ENCODE results near the gene HOXB4.

Gene HOXB4

GRCh38 chr17:48570325-48571023 is 7.7 kb downstream of the HOXB4 start:
- no peak for DNase-seq

- no peak for DNase-seq
Observed at GRCh38 chr17:48569674-48570324, 8.4 kb downstream of the HOXB4 start.

- DNase-seq, result no peak
Observed at GRCh38 chr17:48569240-48569582, 8.9 kb downstream of the HOXB4 start.

- DNase-seq, result no peak
Observed at GRCh38 chr17:48568499-48569239, 9.5 kb downstream of the HOXB4 start.

GRCh38 chr17:48567646-48568354 is 10.3 kb downstream of the HOXB4 start:
- no peak for DNase-seq

- DNase-seq, result no peak
Observed at GRCh38 chr17:48567209-48567608, 10.9 kb downstream of the HOXB4 start.

GRCh38 chr17:48566717-48567116 is 11.4 kb downstream of the HOXB4 start:
- no peak for DNase-seq

- DNase-seq, result no peak
Observed at GRCh38 chr17:48565925-48566710, 12.0 kb downstream of the HOXB4 start.

GRCh38 chr17:48565022-48565554 is 13.1 kb downstream of the HOXB4 start:
- no peak for DNase-seq

- DNase-seq, result no peak
Observed at GRCh38 chr17:48564188-48565021, 13.7 kb downstream of the HOXB4 start.

- DNase-seq, result no peak
Observed at GRCh38 chr17:48563867-48564187, 14.3 kb downstream of the HOXB4 start.

GRCh38 chr17:48563385-48563838 is 14.7 kb downstream of the HOXB4 start:
- no peak for DNase-seq

- DNase-seq, result no peak
Observed at GRCh38 chr17:48562934-48563333, 15.2 kb downstream of the HOXB4 start.

- no peak for DNase-seq
Observed at GRCh38 chr17:48561884-48562810, 16.0 kb downstream of the HOXB4 start.

- no peak for DNase-seq
Observed at GRCh38 chr17:48559840-48560817, 18.0 kb downstream of the HOXB4 start.

- no peak for DNase-seq
Observed at GRCh38 chr17:48559122-48559839, 18.9 kb downstream of the HOXB4 start.

- no peak for DNase-seq
Observed at GRCh38 chr17:48558831-48559121, 19.4 kb downstream of the HOXB4 start.

- no peak for DNase-seq
Observed at GRCh38 chr17:48558057-48558830, 19.9 kb downstream of the HOXB4 start.
